HepG2 (cell line): Measurements from ENCODE around the gene TANGO6. TPM values are rescaled to one million over a fixed set of nuclear protein-coding genes. Genes with fewer than 3 reads are reported as not detected.

Experiments used
- ATAC-seq: fragments of 200-7000 bp; cut with Tn5 transposase; 3 replicates; pipeline ENCODE4 v1.9.1; 2020; ENCODE audit warnings: mild to moderate bottlenecking, moderate library complexity
- BruUV-seq: library from RNA; stranded (reverse); fragments of 400-500 nt; replicated peaks from 2 replicates; lab custom pipeline; 2021; lab: Mats Ljungman, UMichigan
- CTCF ChIA-PET: fragments of 300-600 bp; formaldehyde crosslinking; extraction: SDS; loops from one replicate; lab custom pipeline; 2021; ENCODE audit warnings: low total read pairs, inconsistent platforms, low intra/inter-chr PET ratio; lab: Yijun Ruan, JAX
- POLR2A ChIA-PET: fragments of 350-600 bp; sonication (Branson Sonifier 250); formaldehyde crosslinking; loops from one replicate; lab custom pipeline; 2020; ENCODE audit warnings: antibody characterized with exemption, inconsistent platforms; lab: Yijun Ruan, JAX
- DNase-seq: peaks from one replicate; pipeline ENCODE4 v3.0.0-alpha.2; 2015; ENCODE audit warnings: low spot score
- FAIRE-seq: peaks from 3 replicates; lab custom pipeline; 2011; peaks lifted over from hg19 to GRCh38; lab: Jason Lieb, UNC
- H2AFZ ChIP-seq: one replicate; pipeline ENCODE4 v1.6.1; 2011; ENCODE audit warnings: low read length, inconsistent platforms
- H3K27ac ChIP-seq: fragments of 300-600 bp; 3 replicates; pipeline ENCODE4 v1.8.0; 2011; ENCODE audit warnings: mixed run types, mild to moderate bottlenecking, mixed read lengths, low read length, inconsistent platforms; ENCODE audit not compliant: insufficient read depth; ENCODE audit errors: extremely low read length
- H3K27me3 ChIP-seq, 2 experiments: fragments of 200-600 bp in 1 of 2; 2 replicates in 1 of 2; 3 replicates in 1 of 2; pipeline versions ENCODE4 v1.6.0 to v1.8.0; 2011; ENCODE audit warnings: low read length in 2 of 2, mild to moderate bottlenecking in 2 of 2, moderate library complexity in 2 of 2, inconsistent platforms in 1 of 2; ENCODE audit not compliant: insufficient read depth in 2 of 2, control insufficient read depth in 1 of 2
- H3K36me3 ChIP-seq, 2 experiments: fragments of 200-600 bp in 1 of 2; replicated peaks in 1 of 2; 2 replicates in 1 of 2; 3 replicates in 1 of 2; pipeline versions ENCODE4 v1.5.1 to v1.8.0; 2011; ENCODE audit warnings: low read length in 2 of 2, inconsistent platforms in 1 of 2; ENCODE audit not compliant: insufficient read depth in 2 of 2, control insufficient read depth in 1 of 2
- H3K4me1 ChIP-seq: 2 replicates; pipeline ENCODE4 v1.5.1; 2012; ENCODE audit warnings: low read length, inconsistent platforms; ENCODE audit not compliant: insufficient read depth
- H3K4me2 ChIP-seq: 2 replicates; pipeline ENCODE4 v1.6.0; 2011; ENCODE audit warnings: low read depth, low read length, inconsistent platforms
- H3K4me3 ChIP-seq, 3 experiments: fragments of 200-600 bp in 1 of 3; sonication (generic), shearing (Covaris generic) in 1 of 3; replicated peaks in 1 of 3; 2 replicates each; pipeline ENCODE4 v1.5.1; 2011 to 2016; ENCODE audit warnings: low read length in 3 of 3, inconsistent platforms in 2 of 3, low read depth in 2 of 3, mild to moderate bottlenecking in 2 of 3, control low read depth in 1 of 3, mixed read lengths in 1 of 3; ENCODE audit not compliant: insufficient read depth in 1 of 3
- H3K79me2 ChIP-seq: one replicate; pipeline ENCODE4 v1.6.1; 2011; ENCODE audit warnings: low read length, inconsistent platforms; ENCODE audit not compliant: insufficient read depth
- H3K9ac ChIP-seq: 2 replicates; pipeline ENCODE4 v1.6.0; 2011; ENCODE audit warnings: mild to moderate bottlenecking, low read depth, low read length, inconsistent platforms; ENCODE audit not compliant: insufficient read depth
- H3K9me3 ChIP-seq: 2 replicates; pipeline ENCODE4 v1.5.1; 2012; ENCODE audit warnings: mild to moderate bottlenecking, low read length
- H4K20me1 ChIP-seq: 2 replicates; pipeline ENCODE4 v1.6.0; 2011; ENCODE audit warnings: inconsistent platforms, mild to moderate bottlenecking, low read length, moderate library complexity; ENCODE audit not compliant: insufficient read depth
- AGO1 ChIP-seq: fragments of 200-400 bp; formaldehyde crosslinking; IDR thresholded peaks from 2 replicates; pipeline ENCODE4 v1.6.1; 2017; ENCODE audit warnings: mild to moderate bottlenecking, low read depth, low read length, moderate library complexity; ENCODE audit not compliant: poor library complexity, severe bottlenecking
- DNMT1 ChIP-seq: sonication (generic); formaldehyde crosslinking; IDR thresholded peaks from 2 replicates; pipeline ENCODE4 v1.5.1; 2020; ENCODE audit warnings: mild to moderate bottlenecking, missing genetic modification reagents
- IKZF5 ChIP-seq: IDR thresholded peaks from 2 replicates; pipeline ENCODE4 v1.6.1; 2018; ENCODE audit warnings: missing genetic modification reagents, mild to moderate bottlenecking, missing compliant biosample characterization
- MAX ChIP-seq: IDR thresholded peaks from 2 replicates; pipeline ENCODE4 v1.6.1; 2012; ENCODE audit warnings: inconsistent platforms
- NFIB ChIP-seq: sonication (generic); formaldehyde crosslinking; IDR thresholded peaks from 2 replicates; pipeline ENCODE4 v1.9.0; 2021; ENCODE audit warnings: missing genetic modification reagents, mild to moderate bottlenecking, borderline replicate concordance
- NKX3-1 ChIP-seq: sonication (generic); formaldehyde crosslinking; IDR thresholded peaks from 2 replicates; pipeline ENCODE4 v1.5.0; 2020; ENCODE audit warnings: missing genetic modification reagents
- RFX3 ChIP-seq: IDR thresholded peaks from 2 replicates; pipeline ENCODE4 v1.6.1; 2016; ENCODE audit warnings: missing biosample characterization, missing genetic modification reagents
- SNAPC4 ChIP-seq: sonication (generic); formaldehyde crosslinking; IDR thresholded peaks from 2 replicates; pipeline ENCODE4 v1.4.0; 2020; ENCODE audit warnings: mild to moderate bottlenecking, missing genetic modification reagents
- ZBTB49 ChIP-seq: sonication (generic); formaldehyde crosslinking; IDR thresholded peaks from 2 replicates; pipeline ENCODE4 v1.4.0; 2020; ENCODE audit warnings: missing genetic modification reagents, borderline replicate concordance
- ZNF264 ChIP-seq: sonication (generic); formaldehyde crosslinking; IDR thresholded peaks from 2 replicates; pipeline ENCODE4 v1.4.0; 2020; ENCODE audit warnings: missing genetic modification reagents
- ZNF33A ChIP-seq: sonication (generic); formaldehyde crosslinking; IDR thresholded peaks from 2 replicates; pipeline ENCODE4 v1.5.1; 2020; ENCODE audit warnings: missing genetic modification reagents, mild to moderate bottlenecking, moderate library complexity, borderline replicate concordance
- ZSCAN30 ChIP-seq: sonication (generic); formaldehyde crosslinking; IDR thresholded peaks from 2 replicates; pipeline ENCODE4 v1.5.0; 2020; ENCODE audit warnings: mild to moderate bottlenecking, missing genetic modification reagents
- ZUFSP ChIP-seq: sonication (generic); formaldehyde crosslinking; IDR thresholded peaks from 2 replicates; pipeline ENCODE4 v1.9.0; 2021; ENCODE audit warnings: missing genetic modification reagents, mild to moderate bottlenecking, borderline replicate concordance
- WGBS: methylation state at CpG from one replicate; pipeline ENCODE4 v1.1.6; 2017; ENCODE audit warnings: low lambda C conversion rate; 5-methylcytosine and 5-hydroxymethylcytosine counted together
- in situ Hi-C: cut with HindIII; loops from 2 replicates; pipeline ENCODE4 v1.10.0; 2017; ENCODE audit warnings: low pct_unique_long_range_greater_than_20kb; ENCODE audit not compliant: extremely low pct_ligation_motif_present
- intact Hi-C: fragments of 100-400 bp; cut with micrococcal nuclease; formaldehyde crosslinking; loops from one replicate; pipeline ENCODE4 v1.10.0; 2022; ENCODE audit not compliant: unreplicated experiment
- polyA plus RNA-seq, 8 experiments: library from polyadenylated mRNA; depleted of rRNA in 3 of 8; stranded (reverse) in 7 of 8; unstranded in 1 of 8; fragments of >200 nt; fragmentation: Illumina TruSeq in 4 of 8; extraction: Trizol in 4 of 8; gene quantifications; 2 replicates each; pipeline versions ENCODE4 v1.2.1 to v1.2.3, GENCODE V29; 2011 to 2016; ENCODE audit warnings: low read depth in 4 of 8, missing spikeins in 1 of 8, mixed read lengths in 1 of 8; ENCODE audit not compliant: insufficient read depth in 1 of 8
- total RNA-seq, 5 experiments: library from RNA; depleted of rRNA; stranded (reverse); fragments of >200 nt; fragmentation: Illumina TruSeq; extraction: Trizol; gene quantifications; 2 replicates each; pipeline ENCODE4 v1.2.3, GENCODE V29; 2016; ENCODE audit warnings: low read depth in 1 of 5

The TANGO6 gene
- total and polyA plus RNA-seq, 2 of the 13 experiments (the other 11 are each of a cell fraction or from before 2014, with no cell fraction given), result 7.2 to 13.3 TPM

GRCh38 chr16:69069504-69069903 is 226.2 kb downstream of the TANGO6 start:
- Histone ChIP-seq H2AFZ (no peak overlapping the region), H3K9ac (no peak overlapping the region), H3K4me1 (peaks cover 31% of the 10 kb centered on the region), H3K4me3 (no peak overlapping the region), H3K27ac (peak overlapping the region; percentile 3), H3K79me2 (no peaks in the 10 kb centered on the region), H3K4me2 (no peak overlapping the region), H3K9me3 (no peaks in the 10 kb centered on the region), H3K27me3 (no peaks in the 10 kb centered on the region), H3K36me3 (no peaks in the 10 kb centered on the region), H4K20me1 (no peaks in the 10 kb centered on the region)
- ChIA-PET POLR2A (no interaction called here), CTCF (no interaction called here)
- FAIRE-seq (no peak), DNase-seq (no peak), ATAC-seq (no peak)
- 91% methylated on average over 5 of the region's 5 CpGs for WGBS
- in situ Hi-C loops (no loop called here), intact Hi-C loops (no loop called here)
- BruUV-seq, result no TSS peak
- no peak for TF ChIP-seq NFIB (CRISPR knock-in tag)
- no peak for TF ChIP-seq ZSCAN30 (CRISPR knock-in tag)
- no peak for TF ChIP-seq MAX
- no peak for TF ChIP-seq DNMT1 (CRISPR knock-in tag)
- TF ChIP-seq ZNF264 (CRISPR knock-in tag), result no peak
- no peak for TF ChIP-seq IKZF5
- no peak for TF ChIP-seq RFX3 (CRISPR knock-in tag)
- TF ChIP-seq NKX3-1 (CRISPR knock-in tag), result no peak
- TF ChIP-seq ZUFSP (CRISPR knock-in tag), result no peak
- TF ChIP-seq SNAPC4, result no peak
- TF ChIP-seq ZNF33A, result no peak
- TF ChIP-seq ZBTB49 (CRISPR knock-in tag), result no peak
- TF ChIP-seq AGO1, result no peak
